CD4-positive, alpha-beta T cell (primary cell): Measurements from ENCODE around the gene LMF1. TPM values are rescaled to one million over a fixed set of nuclear protein-coding genes. Genes with fewer than 3 reads are reported as not detected.

Experiments used
- ATAC-seq: fragments of 200-7000 bp; cut with Tn5 transposase; one replicate; pipeline ENCODE4 v1.10.0; 2022; ENCODE audit warnings: mild to moderate bottlenecking; ENCODE audit not compliant: poor library complexity
- CTCF ChIA-PET: fragments of 350-600 bp; sonication (Branson Sonifier 250); formaldehyde crosslinking; loops from one replicate; lab custom pipeline; 2021; ENCODE audit warnings: antibody characterized with exemption, inconsistent platforms; lab: Charles Lee
- POLR2A ChIA-PET: fragments of 350-600 bp; sonication (Branson Sonifier 250); formaldehyde crosslinking; loops from one replicate; lab custom pipeline; 2021; ENCODE audit warnings: antibody characterized with exemption, inconsistent platforms; lab: Charles Lee
- DNase-seq, 14 experiments: peaks; one replicate each; pipeline ENCODE4 v3.0.0-alpha.2; 2013 to 2020; ENCODE audit warnings: mixed read lengths in 2 of 14
- H3K27ac ChIP-seq, 2 donors: one replicate each; pipeline versions ENCODE4 v1.5.1 to v1.7.0; 2013; ENCODE audit warnings: low read length in 2 of 2, low read depth in 1 of 2, mild to moderate bottlenecking in 1 of 2
- H3K27me3 ChIP-seq, 2 experiments: 1 replicate in 1 of 2; 2 replicates in 1 of 2; pipeline versions ENCODE4 v1.6.1 to v1.7.0; 2013; ENCODE audit warnings: low read length in 2 of 2, control low read depth in 1 of 2, mild to moderate bottlenecking in 1 of 2, moderate library complexity in 1 of 2; ENCODE audit not compliant: insufficient read depth in 2 of 2, control insufficient read depth in 1 of 2
- H3K36me3 ChIP-seq: one replicate; pipeline ENCODE4 v1.6.1; 2013; ENCODE audit warnings: low read length, control low read depth; ENCODE audit not compliant: insufficient read depth
- H3K4me1 ChIP-seq: one replicate; pipeline ENCODE4 v1.6.1; 2013; ENCODE audit warnings: low read length, control low read depth; ENCODE audit not compliant: insufficient read depth
- H3K4me3 ChIP-seq: one replicate; pipeline ENCODE4 v1.5.1; 2013; ENCODE audit warnings: mild to moderate bottlenecking, low read length, moderate library complexity
- H3K9me3 ChIP-seq, 2 experiments: 1 replicate in 1 of 2; 2 replicates in 1 of 2; pipeline versions ENCODE4 v1.6.1 to v1.7.0; 2013; ENCODE audit warnings: low read length in 2 of 2, mild to moderate bottlenecking in 2 of 2, control low read depth in 1 of 2, moderate library complexity in 1 of 2; ENCODE audit not compliant: control insufficient read depth in 1 of 2, insufficient read depth in 1 of 2
- H3K27ac Mint-ChIP-seq: one replicate; pipeline ENCODE4 v1.8.0; 2020; ENCODE audit warnings: mixed read lengths
- H3K27me3 Mint-ChIP-seq: one replicate; pipeline ENCODE4 v1.8.0; 2021; ENCODE audit warnings: mixed read lengths
- H3K36me3 Mint-ChIP-seq: one replicate; pipeline ENCODE4 v1.8.0; 2021; ENCODE audit warnings: low read depth, mixed read lengths
- H3K4me1 Mint-ChIP-seq: one replicate; pipeline ENCODE4 v1.8.0; 2021; ENCODE audit warnings: low read depth, mixed read lengths
- H3K4me3 Mint-ChIP-seq: one replicate; pipeline ENCODE4 v1.8.0; 2020; ENCODE audit warnings: mild to moderate bottlenecking, mixed read lengths
- H3K9me3 Mint-ChIP-seq: one replicate; pipeline ENCODE4 v1.8.0; 2020; ENCODE audit warnings: mixed read lengths
- intact Hi-C, 2 experiments: fragments of 100-400 bp; cut with DNase I in 1 of 2; cut with micrococcal nuclease in 1 of 2; formaldehyde crosslinking; loops; one replicate each; pipeline versions ENCODE4 v1.15.1 to v1.9.0; 2023 to 2025; cut with DNase I, micrococcal nuclease
- total RNA-seq, 174 experiments: library from RNA in 2 of 174; stranded (reverse) in 2 of 174; gene quantifications; one replicate each; pipeline ENCODE4 v1.2.3 and lab custom pipeline; 2021 to 2026
- TF ChIP-seq, protein P1 (sequence below): fragments of 200-600 bp; IDR thresholded peaks from one replicate; pipeline ENCODE4 v1.8.0; 2022; ENCODE audit warnings: antibody characterized with exemption, mild to moderate bottlenecking

The LMF1 gene
- total RNA-seq, 2 experiments from 2014 or later, result 26.8 to 27.6 TPM

DNA sequence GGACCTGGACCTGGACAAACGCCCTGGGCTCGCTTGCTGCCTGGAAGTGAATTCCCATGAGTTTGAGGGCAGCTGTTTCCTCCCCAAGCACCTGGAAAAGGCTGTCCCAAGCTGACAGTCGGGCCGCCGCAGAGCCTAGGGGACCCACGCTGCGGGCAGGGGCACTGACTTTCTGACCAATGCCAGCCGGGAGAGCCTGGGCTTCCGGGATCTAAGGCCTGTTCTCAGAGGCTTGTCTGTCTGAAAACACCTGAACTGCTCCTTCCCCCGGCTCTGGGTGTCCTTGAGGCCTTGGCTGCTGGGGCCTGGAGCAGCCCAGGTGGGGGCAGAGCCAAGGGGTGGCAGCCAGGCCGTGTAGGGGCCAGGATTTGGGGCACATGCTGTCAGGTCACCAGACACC is 72.6 kb downstream of the LMF1 start:
- Mint-ChIP-seq H3K36me3 (peaks cover 5% of the 10 kb centered on the region), H3K4me3 (no peak overlapping the region), H3K27ac (no peak overlapping the region), H3K4me1 (no peaks in the 10 kb centered on the region), H3K27me3 (no peaks in the 10 kb centered on the region), H3K9me3 (no peaks in the 10 kb centered on the region)
- CTCF ChIA-PET, result no interaction called here
- H3K9me3 ChIP-seq, result no peaks in the 10 kb centered on the region
- DNase-seq, result no peak
- H3K4me3 ChIP-seq, result no peak overlapping the region
- H3K4me1 ChIP-seq, result no peaks in the 10 kb centered on the region
- intact Hi-C loops, result no loop called here
- H3K36me3 ChIP-seq, result peaks cover 2% of the 10 kb centered on the region
- no peak overlapping the region for H3K27ac ChIP-seq
- TF ChIP-seq, protein P1, sequence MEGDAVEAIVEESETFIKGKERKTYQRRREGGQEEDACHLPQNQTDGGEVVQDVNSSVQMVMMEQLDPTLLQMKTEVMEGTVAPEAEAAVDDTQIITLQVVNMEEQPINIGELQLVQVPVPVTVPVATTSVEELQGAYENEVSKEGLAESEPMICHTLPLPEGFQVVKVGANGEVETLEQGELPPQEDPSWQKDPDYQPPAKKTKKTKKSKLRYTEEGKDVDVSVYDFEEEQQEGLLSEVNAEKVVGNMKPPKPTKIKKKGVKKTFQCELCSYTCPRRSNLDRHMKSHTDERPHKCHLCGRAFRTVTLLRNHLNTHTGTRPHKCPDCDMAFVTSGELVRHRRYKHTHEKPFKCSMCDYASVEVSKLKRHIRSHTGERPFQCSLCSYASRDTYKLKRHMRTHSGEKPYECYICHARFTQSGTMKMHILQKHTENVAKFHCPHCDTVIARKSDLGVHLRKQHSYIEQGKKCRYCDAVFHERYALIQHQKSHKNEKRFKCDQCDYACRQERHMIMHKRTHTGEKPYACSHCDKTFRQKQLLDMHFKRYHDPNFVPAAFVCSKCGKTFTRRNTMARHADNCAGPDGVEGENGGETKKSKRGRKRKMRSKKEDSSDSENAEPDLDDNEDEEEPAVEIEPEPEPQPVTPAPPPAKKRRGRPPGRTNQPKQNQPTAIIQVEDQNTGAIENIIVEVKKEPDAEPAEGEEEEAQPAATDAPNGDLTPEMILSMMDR, result no peak
- ATAC-seq, result no peak
- H3K27me3 ChIP-seq, result no peaks in the 10 kb centered on the region
- POLR2A ChIA-PET, result no interaction called here

DNA sequence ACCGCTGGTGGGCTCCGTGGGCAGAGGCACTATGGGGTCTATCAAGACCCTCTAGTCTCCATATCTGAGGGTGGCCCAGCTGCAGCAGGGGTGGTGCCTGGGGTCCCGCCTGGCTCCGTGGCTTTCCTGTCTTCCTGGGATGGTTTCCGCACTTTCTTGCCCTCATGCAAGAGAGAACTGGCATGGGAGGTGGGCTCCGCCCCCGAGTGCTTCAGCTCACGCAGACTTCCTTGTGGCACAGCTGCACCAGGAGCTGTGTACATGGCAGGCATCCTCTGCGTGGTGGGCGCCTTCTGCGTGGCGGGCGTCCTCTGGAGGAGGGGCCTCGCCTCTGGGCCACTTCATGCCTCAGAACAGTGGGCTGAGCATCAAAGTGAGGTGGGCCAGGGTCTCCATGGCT is 73.1 kb downstream of the LMF1 start:
- Mint-ChIP-seq H3K27me3 (no peaks in the 10 kb centered on the region), H3K36me3 (peaks cover 5% of the 10 kb centered on the region), H3K27ac (no peak overlapping the region), H3K9me3 (no peaks in the 10 kb centered on the region), H3K4me3 (no peak overlapping the region), H3K4me1 (no peaks in the 10 kb centered on the region)
- Histone ChIP-seq H3K4me1 (no peaks in the 10 kb centered on the region), H3K27ac (no peak overlapping the region), H3K4me3 (no peak overlapping the region), H3K9me3 (no peaks in the 10 kb centered on the region), H3K27me3 (no peaks in the 10 kb centered on the region), H3K36me3 (peaks cover 7% of the 10 kb centered on the region)
- POLR2A ChIA-PET, result no interaction called here
- TF ChIP-seq, protein P1, result no peak
- no peak for ATAC-seq
- intact Hi-C loops, result no loop called here
- DNase-seq, result no peak
- CTCF ChIA-PET, result no interaction called here

DNA sequence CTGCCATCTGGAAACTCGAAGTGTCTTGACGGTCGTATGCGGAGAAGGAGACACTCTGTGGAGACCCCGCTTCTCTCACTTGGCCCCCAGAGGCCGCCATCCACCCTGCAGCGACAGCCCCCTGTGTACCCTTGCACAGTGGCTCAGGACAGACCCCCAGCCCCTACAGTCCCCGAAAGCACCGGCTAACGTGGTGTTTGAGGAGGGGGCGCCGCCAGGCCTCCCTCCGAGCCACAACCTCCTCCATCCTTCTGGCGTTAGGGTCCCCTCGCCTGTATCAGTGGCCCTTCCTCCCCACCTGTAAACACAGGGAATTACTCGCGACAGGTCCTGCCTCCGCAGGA is 73.6 kb downstream of the LMF1 start:
- no peak for ATAC-seq
- ChIA-PET POLR2A (no interaction called here), CTCF (no interaction called here)
- Mint-ChIP-seq H3K4me3 (no peak overlapping the region), H3K27ac (no peak overlapping the region), H3K9me3 (no peaks in the 10 kb centered on the region), H3K4me1 (no peaks in the 10 kb centered on the region), H3K36me3 (peaks cover 5% of the 10 kb centered on the region), H3K27me3 (no peaks in the 10 kb centered on the region)
- intact Hi-C loops, result no loop called here
- H3K27me3 ChIP-seq, result no peaks in the 10 kb centered on the region
- H3K4me1 ChIP-seq, result no peaks in the 10 kb centered on the region
- no peaks in the 10 kb centered on the region for H3K9me3 ChIP-seq
- H3K27ac ChIP-seq, result no peak overlapping the region
- TF ChIP-seq, protein P1, result no peak
- H3K4me3 ChIP-seq, result no peak overlapping the region
- DNase-seq, result no peak
- peaks cover 12% of the 10 kb centered on the region for H3K36me3 ChIP-seq
